Body of pancreas (tissue), 4 donors: ENCODE data around the gene TALDO1. TPM values are rescaled to one million over a fixed set of nuclear protein-coding genes. Genes with fewer than 3 reads are reported as not detected.

Experiments
- ATAC-seq: fragments of 150-250 bp; one replicate; pipeline ENCODE4 v1.9.1; 2016
- DNase-seq, 4 donors: peaks; one replicate each; pipeline ENCODE4 v3.0.0-alpha.2; 2019
- H3K27ac ChIP-seq, 4 donors: fragments of 200-600 bp; sonication (generic); 1 replicate in 3 of 4; 2 replicates in 1 of 4; pipeline versions ENCODE4 v1.5.1 to v1.6.1; 2016 to 2019; ENCODE audit warnings: mild to moderate bottlenecking in 1 of 4, mixed read lengths in 1 of 4, moderate library complexity in 1 of 4
- H3K27me3 ChIP-seq, 2 donors: fragments of 200-600 bp; sonication (generic); one replicate each; pipeline ENCODE4 v1.6.0; 2016; ENCODE audit warnings: mild to moderate bottlenecking in 1 of 2
- H3K36me3 ChIP-seq, 2 donors: fragments of 200-600 bp; sonication (generic); replicated peaks in 1 of 2; 2 replicates each; pipeline ENCODE4 v1.5.1; 2016; ENCODE audit warnings: low read depth in 2 of 2; ENCODE audit not compliant: insufficient read depth in 1 of 2
- H3K4me1 ChIP-seq: fragments of 200-600 bp; sonication (generic); one replicate; pipeline ENCODE4 v1.6.0; 2016
- H3K4me3 ChIP-seq, 2 donors: fragments of 200-600 bp; sonication (generic); 1 replicate in 1 of 2; 2 replicates in 1 of 2; pipeline ENCODE4 v1.5.1; 2016 to 2019
- H3K9me3 ChIP-seq, 3 donors: fragments of 200-600 bp; sonication (generic); 1 replicate in 2 of 3; 2 replicates in 1 of 3; pipeline ENCODE4 v1.5.1; 2016
- CTCF ChIP-seq, 7 experiments: fragments of 450-650 bp in 4 of 7; fragments of 200-600 bp in 3 of 7; sonication (generic) in 3 of 7; IDR thresholded peaks; one replicate each; pipeline ENCODE4 v1.5.1; 2016 to 2019; ENCODE audit warnings: antibody characterized with exemption in 7 of 7
- POLR2A ChIP-seq, 3 donors: fragments of 450-650 bp; IDR thresholded peaks; one replicate each; pipeline ENCODE4 v1.6.1; 2016; ENCODE audit warnings: antibody characterized with exemption in 3 of 3, mild to moderate bottlenecking in 2 of 3
- WGBS, 2 donors: methylation state at CpG; one replicate each; pipeline ENCODE4 v1.1.5; 2017; 5-methylcytosine and 5-hydroxymethylcytosine counted together
- intact Hi-C: fragments of 100-400 bp; cut with DNase I; formaldehyde crosslinking; loops from one replicate; pipeline ENCODE4 v1.15.1; 2023
- total RNA-seq, 2 donors: library from RNA; depleted of rRNA; stranded (reverse); fragments of >200 nt; gene quantifications; one replicate each; pipeline ENCODE4 v1.1.0, GENCODE V29; 2016

The TALDO1 gene
- total RNA-seq, 2 donors from 2014 or later: 78.9 to 119 TPM

GRCh38 chr11:699753-700152 is 47.5 kb upstream of the TALDO1 start:
- H3K4me3 ChIP-seq: no peak overlapping the region
- H3K4me1 ChIP-seq: peaks cover 50% of the 10 kb centered on the region
- intact Hi-C loops: no loop called here
- no peak overlapping the region for H3K27ac ChIP-seq
- 89 to 100% methylated on average over 1 of the region's 1 CpG for WGBS, 2 donors
- H3K27me3 ChIP-seq: no peaks in the 10 kb centered on the region
- H3K9me3 ChIP-seq: no peaks in the 10 kb centered on the region
- DNase-seq: no peak
- no peaks in the 10 kb centered on the region for H3K36me3 ChIP-seq
- ATAC-seq: no peak
- no peak for TF ChIP-seq POLR2A (IDR thresholded peaks at IDR 0.05)
- no peak for TF ChIP-seq CTCF (IDR thresholded peaks at IDR 0.05)

- TF ChIP-seq CTCF (IDR thresholded peaks at IDR 0.05) (no peak), POLR2A (IDR thresholded peaks at IDR 0.05) (no peak)
- DNase-seq (no peak), ATAC-seq (no peak)
- H3K9me3 ChIP-seq: no peaks in the 10 kb centered on the region
- peak overlapping the region; percentile 62 to 90 (median 80) for H3K27ac ChIP-seq
- H3K4me1 ChIP-seq: peaks cover 59% of the 10 kb centered on the region
- no peaks in the 10 kb centered on the region for H3K27me3 ChIP-seq
- H3K36me3 ChIP-seq: no peaks in the 10 kb centered on the region
- no peak overlapping the region for H3K4me3 ChIP-seq
- intact Hi-C loops: no loop called here
- WGBS, 2 donors: 93 to 95% methylated on average over 6 to 22 of the region's 22 CpGs
Observed at GRCh38 chr11:701741-702461, 45.4 kb upstream of the TALDO1 start.

- Histone ChIP-seq H3K27me3 (no peaks in the 10 kb centered on the region), H3K36me3 (no peaks in the 10 kb centered on the region), H3K4me1 (peaks cover 59% of the 10 kb centered on the region), H3K9me3 (no peaks in the 10 kb centered on the region), H3K4me3 (no peak overlapping the region), H3K27ac (peak overlapping the region; percentile 62 to 90 (median 80))
- TF ChIP-seq POLR2A (IDR thresholded peaks at IDR 0.05) (peak in 1 of 3 donors; percentile 49), CTCF (IDR thresholded peaks at IDR 0.05) (peak in 1 of 7 experiments; percentile 12)
- WGBS, 2 donors: 47 to 59% methylated on average over 8 to 26 of the region's 26 CpGs
- intact Hi-C loops: no loop called here
- ATAC-seq (peak; percentile 12), DNase-seq (peak; percentile 64 to 87 (median 82))
Observed at GRCh38 chr11:702462-703461, 44.5 kb upstream of the TALDO1 start.

- DNase-seq (no peak), ATAC-seq (no peak)
- TF ChIP-seq CTCF (IDR thresholded peaks at IDR 0.05): no peak
- no peak for TF ChIP-seq POLR2A (IDR thresholded peaks at IDR 0.05)
- 89 to 94% methylated on average over 8 to 9 of the region's 9 CpGs for WGBS, 2 donors
- H3K9me3 ChIP-seq: no peaks in the 10 kb centered on the region
- peaks cover 62% of the 10 kb centered on the region for H3K4me1 ChIP-seq
- no peaks in the 10 kb centered on the region for H3K36me3 ChIP-seq
- H3K27me3 ChIP-seq: no peaks in the 10 kb centered on the region
- H3K27ac ChIP-seq: peak overlapping the region; percentile 62 to 90 (median 80)
- intact Hi-C loops: no loop called here
- no peak overlapping the region for H3K4me3 ChIP-seq
Observed at GRCh38 chr11:703506-703905, 43.8 kb upstream of the TALDO1 start.
